GM18951 (cell line): ENCODE results near the gene CYBA.

ENCODE experiments used
- POLR2A ChIP-seq: IDR thresholded peaks from 4 replicates; pipeline ENCODE4 v1.6.1; 2011; ENCODE audit warnings: mild to moderate bottlenecking; ENCODE audit not compliant: insufficient read length, insufficient read depth; ENCODE audit errors: extremely low read depth
- in situ Hi-C: fragments of 300-500 bp; cut with MboI; formaldehyde crosslinking; loops from one replicate; pipeline ENCODE4 v1.12.0; 2022; ENCODE audit warnings: low sequenced_read_pairs, mixed read lengths, inconsistent platforms; ENCODE audit not compliant: unreplicated experiment

The CYBA gene

GRCh38 chr16:88691129-88691813 lies 40.4 kb upstream of the CYBA start:
- no peak for TF ChIP-seq POLR2A
- in situ Hi-C loops: no loop called here

DNA sequence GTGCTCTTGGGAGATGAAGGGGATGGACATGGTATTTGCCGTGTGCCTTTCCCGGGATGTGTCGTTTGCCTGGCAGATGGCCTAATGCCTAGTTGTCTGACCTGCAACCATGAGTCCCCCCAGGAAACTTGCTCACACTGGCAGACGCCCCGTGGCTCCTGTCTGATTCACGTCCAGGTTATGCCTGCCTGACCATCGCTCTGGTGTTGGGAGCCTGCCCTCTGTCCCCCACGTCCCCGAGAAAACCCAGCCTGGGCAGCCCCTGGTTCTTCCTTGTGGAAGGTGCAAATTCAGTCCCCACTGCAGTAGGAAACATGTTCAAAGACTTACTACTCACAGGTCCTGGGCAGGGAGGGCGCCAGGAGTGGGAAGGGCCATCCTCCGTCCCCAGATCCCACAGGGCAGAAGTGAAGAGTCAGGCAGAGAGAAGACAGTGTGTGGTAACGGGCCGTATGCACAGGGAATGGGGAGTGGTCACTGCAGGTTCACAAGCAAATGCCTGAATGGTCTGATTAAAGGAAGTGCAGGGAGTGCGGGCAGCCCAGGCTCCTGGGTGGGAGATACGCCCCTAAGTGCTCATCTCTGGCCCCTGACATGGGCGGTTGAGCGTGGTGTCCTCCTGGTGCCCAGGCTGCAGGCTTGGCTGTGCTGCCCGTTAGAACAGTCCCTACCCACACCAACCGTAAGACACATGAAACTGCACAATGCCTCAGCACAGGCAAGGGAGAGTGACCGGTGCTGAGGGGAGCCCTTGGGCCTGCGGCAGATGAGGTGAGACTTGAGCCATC lies 39.7 kb upstream of the CYBA start:
- TF ChIP-seq POLR2A: no peak
- in situ Hi-C loops: no loop called here

GRCh38 chr16:88688013-88688778 lies 37.3 kb upstream of the CYBA start:
- in situ Hi-C loops: no loop called here
- TF ChIP-seq POLR2A: no peak

- in situ Hi-C loops: no loop called here
- no peak for TF ChIP-seq POLR2A
Observed at GRCh38 chr16:88687676-88688012, 36.8 kb upstream of the CYBA start.

GRCh38 chr16:88687254-88687576 lies 36.4 kb upstream of the CYBA start:
- TF ChIP-seq POLR2A: no peak
- in situ Hi-C loops: no loop called here

- no peak for TF ChIP-seq POLR2A
- in situ Hi-C loops: no loop called here
Observed at GRCh38 chr16:88686439-88687253, 35.8 kb upstream of the CYBA start, which contains the start of gene SNAI3. Gene SNAI3 (minus strand): TSS chr16:88686507. CDS start chr16:88686406, 101 bp downstream.

DNA sequence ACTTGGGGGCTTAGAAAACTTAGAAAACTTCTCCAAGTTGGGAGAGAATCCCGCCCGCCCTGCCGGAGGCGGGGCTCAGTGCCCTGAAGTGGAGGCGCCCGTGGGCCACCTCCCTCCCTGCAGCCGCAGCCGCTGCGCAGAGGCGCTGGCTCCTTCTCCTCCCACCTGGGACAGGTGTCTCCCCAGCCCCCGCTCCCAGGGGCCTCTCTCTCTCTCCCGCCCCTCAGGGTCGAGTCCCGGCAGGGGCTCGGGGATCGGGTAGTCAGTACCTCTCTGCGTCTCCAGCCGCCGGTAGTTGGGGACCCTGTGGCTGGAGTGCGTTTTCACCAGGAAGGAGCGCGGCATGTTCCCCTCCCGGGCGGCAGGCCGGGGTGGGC lies 35.2 kb upstream of the CYBA start:
- in situ Hi-C loops: no loop called here
- TF ChIP-seq POLR2A: no peak

- in situ Hi-C loops: no loop called here
- TF ChIP-seq POLR2A: no peak
Observed at GRCh38 chr16:88685156-88686061, 34.6 kb upstream of the CYBA start.

DNA sequence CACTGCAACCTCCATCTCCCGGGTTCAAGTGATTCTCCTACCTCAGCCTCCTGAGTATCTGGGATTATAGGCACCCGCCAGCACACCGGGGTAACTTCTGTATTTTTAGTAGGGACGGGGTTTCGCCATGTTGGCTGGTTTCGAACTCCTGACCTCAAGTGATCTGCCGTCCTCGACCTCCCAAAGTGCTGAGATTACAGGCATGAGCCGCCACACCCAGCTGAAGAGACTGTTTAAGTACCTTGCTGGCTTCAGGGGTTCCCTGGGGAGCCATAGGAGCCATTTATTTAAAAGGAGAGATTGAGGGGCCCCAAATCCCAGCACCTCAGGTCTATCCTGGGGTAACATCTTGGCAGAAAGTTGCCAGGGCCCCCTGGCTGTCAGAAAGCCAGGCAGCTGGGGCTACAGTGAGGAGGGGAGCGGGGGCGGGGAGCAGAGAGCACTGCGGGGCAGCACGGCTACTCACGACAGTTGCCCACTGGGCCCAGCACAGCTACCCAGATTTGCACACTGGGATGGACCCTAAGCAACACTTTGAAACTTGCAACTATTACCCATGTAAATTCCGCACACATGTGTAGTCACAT lies 33.8 kb upstream of the CYBA start:
- in situ Hi-C loops: no loop called here

DNA sequence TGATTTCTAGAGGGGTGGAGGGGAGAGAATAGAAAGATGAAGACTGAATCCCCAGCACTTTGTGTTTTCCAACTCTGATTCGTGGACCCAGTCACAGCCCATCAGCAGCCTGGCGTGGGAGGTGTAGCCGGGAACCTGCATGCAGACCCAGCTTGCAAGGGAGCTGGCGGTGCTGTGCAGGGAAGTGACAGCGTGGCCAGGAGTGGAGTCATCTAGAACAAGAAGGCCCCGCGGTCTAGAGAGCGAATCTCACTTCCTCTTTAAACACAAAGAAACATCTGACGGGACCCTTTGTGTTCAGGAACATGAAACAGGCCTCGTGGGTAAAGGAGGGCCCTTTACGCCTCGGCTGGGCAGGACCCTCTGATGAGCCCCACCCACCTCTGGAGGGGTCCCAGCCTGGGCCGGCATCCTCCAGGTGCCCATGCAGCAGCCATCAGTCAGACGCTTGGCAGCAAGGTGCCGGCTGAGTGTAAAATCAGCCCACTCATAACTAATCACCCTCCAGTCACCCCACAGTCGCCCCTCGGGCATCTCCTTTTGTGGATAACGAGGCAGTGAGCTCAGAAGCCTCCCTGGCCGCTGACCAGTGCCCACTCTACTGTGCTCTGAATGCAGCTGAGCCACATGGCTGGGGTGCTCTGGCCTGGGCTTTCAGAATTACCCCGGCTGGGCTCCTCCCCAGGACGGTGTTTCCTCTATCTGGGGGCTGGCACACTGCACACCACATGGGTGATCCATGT lies 31.0 kb upstream of the CYBA start:
- in situ Hi-C loops: no loop called here
- TF ChIP-seq POLR2A: peak; percentile 68

More for the DNA sequence above, 33.8 kb upstream of the CYBA start:
- no peak for TF ChIP-seq POLR2A

DNA sequence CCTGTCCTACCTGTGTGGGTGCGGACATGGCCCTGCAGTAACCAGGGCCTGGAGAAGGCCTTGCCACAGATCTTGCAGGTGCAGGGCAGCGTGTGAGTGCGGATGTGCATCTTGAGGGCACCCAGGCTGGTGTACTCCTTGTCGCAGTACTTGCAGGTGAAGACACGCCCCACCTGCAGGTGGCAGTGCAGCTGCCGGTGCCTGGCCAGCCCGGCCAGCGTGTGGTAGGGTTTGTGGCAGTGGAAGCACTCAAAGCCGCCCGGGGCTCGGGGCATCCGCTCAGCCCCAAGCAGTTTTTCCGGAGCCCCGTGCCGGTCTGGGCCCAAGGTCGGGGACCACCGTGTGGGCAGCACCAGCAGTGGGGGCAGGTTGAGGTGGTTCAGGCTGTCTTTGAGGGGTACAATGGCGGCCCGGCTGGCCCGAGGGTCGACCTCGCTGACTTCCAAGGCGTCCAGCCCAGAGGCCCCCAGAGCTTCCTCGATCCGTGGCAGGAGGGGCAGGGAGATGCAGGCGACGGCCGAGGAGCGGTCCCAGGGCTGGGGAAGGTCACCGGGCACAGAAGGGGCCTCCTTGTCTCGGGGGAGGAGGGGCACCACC lies 30.3 kb upstream of the CYBA start:
- no peak for TF ChIP-seq POLR2A
- in situ Hi-C loops: no loop called here
